ENCODE results near the gene C10orf71.

Gene C10orf71

DNA sequence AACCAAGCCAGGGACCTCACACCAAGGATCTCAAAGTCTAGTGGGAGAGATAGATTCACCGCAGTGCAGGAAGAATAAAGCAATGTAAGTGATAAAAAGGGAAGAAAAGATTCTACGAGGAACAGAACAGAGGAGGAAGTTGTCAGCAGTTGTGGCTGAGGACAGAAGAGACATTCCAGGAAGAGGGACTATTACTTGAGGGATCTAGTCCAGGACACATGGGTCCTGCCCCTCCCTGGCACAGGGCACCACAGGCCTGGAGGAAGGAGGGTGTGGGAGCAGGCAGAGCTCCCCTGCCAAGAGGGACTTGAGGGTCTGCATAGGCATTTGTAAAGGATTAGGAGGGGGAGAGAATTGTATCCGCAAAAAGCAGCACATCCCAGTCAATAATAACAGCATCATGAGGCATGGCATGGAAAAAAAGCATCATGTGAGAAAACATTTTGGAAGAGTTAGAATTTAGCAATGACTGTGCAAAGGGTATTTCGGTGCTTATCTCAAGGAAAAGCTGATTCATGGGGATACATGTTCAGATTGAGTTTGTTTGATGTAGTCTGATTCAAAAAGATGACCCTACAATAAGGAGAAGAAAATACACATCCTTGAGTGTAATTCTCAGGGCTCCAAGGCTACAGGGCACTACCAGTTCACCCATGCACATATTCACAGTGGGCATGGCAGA, 12.7 kb downstream of the C10orf71 start:
- no peak overlapping the region for H2AFZ ChIP-seq (ENCODE audit: low read depth, low read length)
- ATAC-seq (ENCODE audit: insufficient read depth, low read depth) (no peak), DNase-seq (no peak)
- H3K4me1 ChIP-seq (ENCODE audit: insufficient read depth, low read length): peaks cover 41% of the 10 kb centered on the region
- no peaks in the 10 kb centered on the region for H3K36me3 ChIP-seq (ENCODE audit: insufficient read depth, low read length)
- no peak overlapping the region for H3K4me3 ChIP-seq (ENCODE audit: low read depth in 1 of 2, low read length in 2 of 2)
- TF ChIP-seq, protein P1, sequence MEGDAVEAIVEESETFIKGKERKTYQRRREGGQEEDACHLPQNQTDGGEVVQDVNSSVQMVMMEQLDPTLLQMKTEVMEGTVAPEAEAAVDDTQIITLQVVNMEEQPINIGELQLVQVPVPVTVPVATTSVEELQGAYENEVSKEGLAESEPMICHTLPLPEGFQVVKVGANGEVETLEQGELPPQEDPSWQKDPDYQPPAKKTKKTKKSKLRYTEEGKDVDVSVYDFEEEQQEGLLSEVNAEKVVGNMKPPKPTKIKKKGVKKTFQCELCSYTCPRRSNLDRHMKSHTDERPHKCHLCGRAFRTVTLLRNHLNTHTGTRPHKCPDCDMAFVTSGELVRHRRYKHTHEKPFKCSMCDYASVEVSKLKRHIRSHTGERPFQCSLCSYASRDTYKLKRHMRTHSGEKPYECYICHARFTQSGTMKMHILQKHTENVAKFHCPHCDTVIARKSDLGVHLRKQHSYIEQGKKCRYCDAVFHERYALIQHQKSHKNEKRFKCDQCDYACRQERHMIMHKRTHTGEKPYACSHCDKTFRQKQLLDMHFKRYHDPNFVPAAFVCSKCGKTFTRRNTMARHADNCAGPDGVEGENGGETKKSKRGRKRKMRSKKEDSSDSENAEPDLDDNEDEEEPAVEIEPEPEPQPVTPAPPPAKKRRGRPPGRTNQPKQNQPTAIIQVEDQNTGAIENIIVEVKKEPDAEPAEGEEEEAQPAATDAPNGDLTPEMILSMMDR (IDR thresholded peaks at IDR 0.05; ENCODE audit: borderline replicate concordance, extremely low read depth, low read length, poor library complexity, severe bottlenecking): no peak
- TF ChIP-seq EZH2 (IDR thresholded peaks at IDR 0.05; ENCODE audit: borderline replicate concordance, low read depth, low read length, severe bottlenecking): no peak
- H4K20me1 ChIP-seq (ENCODE audit: insufficient read depth, low read length): no peaks in the 10 kb centered on the region
- no peaks in the 10 kb centered on the region for H3K27me3 ChIP-seq (ENCODE audit: insufficient read depth, low read length, poor library complexity)
- H3K4me2 ChIP-seq (ENCODE audit: insufficient read depth, low read length): no peak overlapping the region
- H3K79me2 ChIP-seq (ENCODE audit: insufficient read depth, low read length): no peaks in the 10 kb centered on the region
- H3K27ac ChIP-seq (ENCODE audit: low read length): no peak overlapping the region
- no peaks in the 10 kb centered on the region for H3K9me3 ChIP-seq (ENCODE audit: insufficient read depth, low read length, severe bottlenecking)
- no peak overlapping the region for H3K9ac ChIP-seq (ENCODE audit: low read depth, low read length)

DNA sequence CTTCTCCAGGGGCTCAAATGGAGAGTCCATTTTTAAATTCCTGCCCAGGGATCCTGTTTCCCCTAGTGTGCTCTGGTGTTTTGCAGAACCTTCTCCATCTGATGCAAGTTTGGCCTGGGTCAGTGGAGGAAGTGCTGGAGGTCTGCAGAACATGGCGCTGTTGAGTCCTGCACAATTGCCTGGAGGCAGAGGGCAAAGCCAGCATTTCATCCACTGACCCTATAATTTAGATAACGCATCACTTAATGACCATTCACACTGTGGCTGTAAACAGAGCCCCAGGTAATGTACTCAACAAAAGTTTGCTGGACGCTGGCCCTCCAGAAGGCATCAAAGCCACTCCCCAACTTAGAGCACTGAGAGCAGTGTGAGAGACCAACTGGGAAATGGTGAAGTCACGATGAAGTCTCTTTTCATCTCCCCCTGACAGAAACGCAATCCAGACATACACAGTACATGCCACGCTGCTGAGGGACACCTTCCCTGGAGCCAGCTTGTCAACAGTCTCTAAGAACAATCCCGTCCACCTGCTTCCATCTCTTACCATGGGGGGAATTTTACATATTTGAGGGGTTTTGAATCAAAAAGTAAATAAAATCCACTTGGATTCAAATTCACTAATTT, 13.4 kb downstream of the C10orf71 start:
- Histone ChIP-seq H3K27me3 (ENCODE audit: insufficient read depth, low read length, poor library complexity) (no peaks in the 10 kb centered on the region), H3K27ac (ENCODE audit: low read length) (no peak overlapping the region), H3K4me1 (ENCODE audit: insufficient read depth, low read length) (peaks cover 38% of the 10 kb centered on the region), H2AFZ (ENCODE audit: low read depth, low read length) (no peak overlapping the region), H3K9me3 (ENCODE audit: insufficient read depth, low read length, severe bottlenecking) (no peaks in the 10 kb centered on the region), H3K36me3 (ENCODE audit: insufficient read depth, low read length) (no peaks in the 10 kb centered on the region), H3K79me2 (ENCODE audit: insufficient read depth, low read length) (no peaks in the 10 kb centered on the region), H3K9ac (ENCODE audit: low read depth, low read length) (no peak overlapping the region), H4K20me1 (ENCODE audit: insufficient read depth, low read length) (no peaks in the 10 kb centered on the region), H3K4me3 (ENCODE audit: low read depth in 1 of 2, low read length in 2 of 2) (no peak overlapping the region), H3K4me2 (ENCODE audit: insufficient read depth, low read length) (no peak overlapping the region)
- no peak for DNase-seq
- TF ChIP-seq, protein P1 (IDR thresholded peaks at IDR 0.05; ENCODE audit: borderline replicate concordance, extremely low read depth, low read length, poor library complexity, severe bottlenecking): no peak
- no peak for TF ChIP-seq EZH2 (IDR thresholded peaks at IDR 0.05; ENCODE audit: borderline replicate concordance, low read depth, low read length, severe bottlenecking)
- ATAC-seq (ENCODE audit: insufficient read depth, low read depth): no peak

DNA sequence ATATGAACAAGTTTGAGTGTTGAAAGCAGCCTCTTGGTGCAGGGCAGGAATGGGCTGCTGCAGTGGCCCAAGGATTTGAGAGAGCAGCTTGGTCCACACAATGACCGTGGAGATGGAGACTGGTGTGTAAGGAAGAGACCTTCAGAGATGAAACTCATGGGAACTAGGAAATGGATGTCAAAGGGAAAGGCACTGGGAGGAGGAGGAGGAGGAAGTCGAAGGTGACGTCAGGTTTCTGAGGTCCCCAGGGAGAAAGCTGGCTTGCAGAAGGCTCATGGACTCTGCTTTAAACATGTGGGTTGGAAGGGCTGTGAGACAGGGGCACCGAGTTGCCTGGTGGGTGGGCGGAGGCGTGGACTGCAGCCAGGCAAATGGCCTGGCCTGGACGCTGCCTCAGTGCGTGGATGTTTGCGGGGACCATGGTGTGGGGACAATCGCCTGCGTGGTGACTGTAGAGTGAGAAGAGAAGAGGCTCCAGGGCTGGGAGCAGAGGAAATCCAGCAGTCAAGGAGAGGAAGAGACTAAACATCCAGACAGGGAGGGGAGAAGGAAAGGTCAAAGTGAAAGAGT, 14.6 kb downstream of the C10orf71 start:
- DNase-seq (no peak), ATAC-seq (ENCODE audit: insufficient read depth, low read depth) (no peak)
- no peak for TF ChIP-seq EZH2 (IDR thresholded peaks at IDR 0.05; ENCODE audit: borderline replicate concordance, low read depth, low read length, severe bottlenecking)
- TF ChIP-seq, protein P1 (IDR thresholded peaks at IDR 0.05; ENCODE audit: borderline replicate concordance, extremely low read depth, low read length, poor library complexity, severe bottlenecking): no peak
- H3K4me3 ChIP-seq (ENCODE audit: low read depth in 1 of 2, low read length in 2 of 2): no peak overlapping the region
- no peak overlapping the region for H3K9ac ChIP-seq (ENCODE audit: low read depth, low read length)
- peaks cover 26% of the 10 kb centered on the region for H3K4me1 ChIP-seq (ENCODE audit: insufficient read depth, low read length)
- no peaks in the 10 kb centered on the region for H3K79me2 ChIP-seq (ENCODE audit: insufficient read depth, low read length)
- no peaks in the 10 kb centered on the region for H3K9me3 ChIP-seq (ENCODE audit: insufficient read depth, low read length, severe bottlenecking)
- H3K27ac ChIP-seq (ENCODE audit: low read length): no peak overlapping the region
- H2AFZ ChIP-seq (ENCODE audit: low read depth, low read length): no peak overlapping the region
- no peaks in the 10 kb centered on the region for H3K36me3 ChIP-seq (ENCODE audit: insufficient read depth, low read length)
- H3K27me3 ChIP-seq (ENCODE audit: insufficient read depth, low read length, poor library complexity): no peaks in the 10 kb centered on the region
- H4K20me1 ChIP-seq (ENCODE audit: insufficient read depth, low read length): no peaks in the 10 kb centered on the region
- no peak overlapping the region for H3K4me2 ChIP-seq (ENCODE audit: insufficient read depth, low read length)
